Hematopoietic multipotent progenitor cell treated with erythropoietin and hydrocortisone succinate and interleukin-3 and kit ligand, for 8 days (in vitro differentiated cells): Measurements from ENCODE around the gene EIF2B4.

Experiments
- DNase-seq: peaks from one replicate; pipeline ENCODE4 v3.0.0-alpha.2; 2015

Gene EIF2B4

GRCh38 chr2:27370026-27370815 lies at the start of gene EIF2B4, which contains the start of gene SNX17:
EIF2B4 (minus strand) TSS chr2:27370338; CDS start chr2:27370314, 24 bp downstream.
SNX17 (plus strand) TSS chr2:27370616; CDS start chr2:27370744, 128 bp downstream.
- peak; percentile 99 for DNase-seq

DNA sequence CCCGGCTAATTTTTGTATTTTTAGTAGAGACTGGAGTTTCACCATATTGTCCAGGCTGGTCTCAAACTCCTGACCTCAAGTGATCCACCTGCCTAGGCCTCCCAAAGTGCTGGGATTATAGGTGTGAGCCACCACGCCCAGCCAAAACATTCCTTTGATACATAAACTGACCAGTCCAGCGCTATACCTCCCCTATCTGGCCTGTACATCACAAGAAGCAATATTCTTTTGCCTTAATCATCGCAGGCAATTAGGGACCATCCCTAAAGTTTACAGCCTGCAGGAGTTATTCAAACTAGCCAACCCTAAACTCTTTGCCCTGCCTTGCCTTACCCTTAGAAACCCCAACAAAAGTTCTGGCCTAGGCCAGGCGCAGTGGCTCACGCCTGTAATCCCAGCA lies 46.0 kb upstream of the EIF2B4 start:
- DNase-seq: no peak

- DNase-seq: no peak
These were observed 42.4 kb upstream of the EIF2B4 start for GRCh38 chr2:27412419-27413152.

DNA sequence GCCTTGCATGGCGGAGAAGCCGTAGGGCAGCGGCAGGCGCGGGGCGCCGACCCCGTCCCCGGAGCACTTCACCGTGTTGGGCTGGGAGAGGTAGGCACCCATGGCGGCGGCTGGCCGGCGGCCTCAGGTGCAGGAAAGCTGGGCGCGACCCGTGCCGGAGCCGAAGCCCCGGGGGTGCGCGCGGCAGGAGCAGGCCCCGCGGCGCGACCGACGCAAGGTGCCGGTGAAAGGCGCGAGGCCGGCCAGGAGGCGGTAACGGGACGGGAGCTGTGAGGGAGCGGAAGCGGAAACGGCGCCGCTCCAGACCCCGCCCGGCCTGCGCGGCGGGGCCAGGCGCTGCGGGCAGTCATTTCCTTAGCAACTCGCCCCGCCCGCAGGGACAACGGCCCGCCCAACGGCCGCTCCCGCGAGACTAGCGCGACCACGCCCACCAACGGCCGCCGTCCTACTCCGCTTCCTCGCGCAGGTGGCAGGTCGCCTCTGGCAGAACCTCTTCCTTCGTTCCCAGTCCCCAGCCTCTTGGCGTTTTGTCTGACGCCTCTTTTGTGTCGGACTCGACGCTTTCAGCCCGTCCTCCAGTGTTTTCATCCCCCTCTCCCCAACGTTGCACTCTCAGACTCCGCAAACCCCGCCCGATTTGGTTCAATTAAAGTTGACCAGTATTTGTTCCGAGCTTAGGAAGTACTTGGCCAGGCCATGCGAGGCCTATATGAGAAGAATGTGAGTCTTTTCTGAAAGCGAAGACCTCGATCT lies 39.4 kb upstream of the EIF2B4 start, which contains the start of gene PPM1G:
Gene PPM1G (minus strand): TSS at position 271 of the 753 bp plus-strand sequence. CDS start 169 bp downstream, at position 102.
- DNase-seq: peak; percentile 93

- peak; percentile 52 for DNase-seq
These were observed 38.6 kb upstream of the EIF2B4 start for GRCh38 chr2:27408601-27409320.

DNA sequence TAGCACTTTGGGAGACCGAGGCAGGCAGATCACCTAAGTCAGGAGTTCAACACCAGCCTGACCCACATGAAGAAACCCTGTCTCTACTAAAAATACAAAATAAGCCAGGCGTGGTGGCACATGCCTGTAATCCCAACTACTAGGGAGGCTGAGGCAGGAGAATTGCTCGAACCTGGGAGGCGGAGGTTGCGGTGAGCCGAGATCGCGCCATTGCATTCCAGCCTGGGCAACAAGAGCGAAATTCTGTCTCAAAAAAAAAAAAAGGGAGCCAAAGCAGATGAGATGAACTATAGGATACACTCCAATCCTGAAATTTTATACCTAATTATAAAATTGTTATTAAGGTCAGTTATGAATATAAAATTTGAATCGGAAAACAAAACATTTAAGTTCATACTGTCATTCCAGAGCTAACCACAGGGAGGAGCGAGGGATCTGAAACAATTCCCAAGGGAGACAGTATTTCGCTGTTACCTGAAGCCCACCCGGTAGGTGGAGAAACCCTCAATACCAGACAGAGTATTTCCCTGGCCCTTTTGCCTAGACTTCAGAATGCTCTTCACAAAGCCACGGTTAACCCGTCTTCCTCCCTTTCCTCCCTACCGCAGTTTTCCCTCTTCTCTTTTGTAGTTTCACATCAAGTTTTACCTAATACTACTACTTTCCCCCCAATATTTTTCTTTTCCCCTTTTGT lies 37.8 kb upstream of the EIF2B4 start:
- peak; percentile 62 for DNase-seq

GRCh38 chr2:27400348-27401135 lies 30.4 kb upstream of the EIF2B4 start:
- no peak for DNase-seq

DNA sequence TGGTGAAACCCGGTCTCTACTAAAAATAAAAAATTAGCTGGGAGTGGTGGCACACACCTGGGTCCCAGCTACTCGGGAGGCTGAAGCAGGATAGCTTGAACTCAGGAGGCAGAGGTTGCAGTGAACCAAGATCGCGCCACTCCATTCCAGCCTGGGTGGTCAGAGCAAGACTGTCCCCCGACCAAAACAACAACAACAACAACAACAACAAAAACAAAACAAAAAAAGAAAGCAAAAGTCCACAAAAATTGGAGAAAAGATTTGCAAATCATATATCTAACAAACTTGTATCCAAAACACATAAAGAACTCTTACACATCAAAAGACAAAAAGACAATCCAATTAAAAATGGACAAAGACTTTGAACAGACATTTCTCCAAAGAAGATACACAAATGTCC lies 28.8 kb upstream of the EIF2B4 start:
- no peak for DNase-seq

DNA sequence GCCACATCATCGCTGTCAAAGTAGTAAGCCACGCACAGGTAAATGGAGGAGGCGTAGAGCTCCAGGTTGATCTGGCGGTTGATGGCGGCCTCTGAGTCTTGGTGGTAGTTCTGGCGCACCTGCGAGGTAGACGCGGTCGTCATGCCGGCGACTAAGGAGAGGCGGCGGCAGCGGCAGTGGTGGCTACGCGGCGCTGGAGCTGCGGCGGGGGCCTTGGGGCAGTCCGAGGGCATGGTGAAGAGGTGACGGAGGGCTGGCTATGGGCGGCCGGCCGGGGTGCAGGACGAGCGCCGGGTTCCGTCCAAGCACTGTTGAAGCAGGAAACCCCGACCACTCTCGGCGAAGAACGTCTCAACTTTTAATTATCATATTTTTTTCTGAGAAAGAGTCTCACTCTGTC lies 23.1 kb upstream of the EIF2B4 start:
- no peak for DNase-seq

DNA sequence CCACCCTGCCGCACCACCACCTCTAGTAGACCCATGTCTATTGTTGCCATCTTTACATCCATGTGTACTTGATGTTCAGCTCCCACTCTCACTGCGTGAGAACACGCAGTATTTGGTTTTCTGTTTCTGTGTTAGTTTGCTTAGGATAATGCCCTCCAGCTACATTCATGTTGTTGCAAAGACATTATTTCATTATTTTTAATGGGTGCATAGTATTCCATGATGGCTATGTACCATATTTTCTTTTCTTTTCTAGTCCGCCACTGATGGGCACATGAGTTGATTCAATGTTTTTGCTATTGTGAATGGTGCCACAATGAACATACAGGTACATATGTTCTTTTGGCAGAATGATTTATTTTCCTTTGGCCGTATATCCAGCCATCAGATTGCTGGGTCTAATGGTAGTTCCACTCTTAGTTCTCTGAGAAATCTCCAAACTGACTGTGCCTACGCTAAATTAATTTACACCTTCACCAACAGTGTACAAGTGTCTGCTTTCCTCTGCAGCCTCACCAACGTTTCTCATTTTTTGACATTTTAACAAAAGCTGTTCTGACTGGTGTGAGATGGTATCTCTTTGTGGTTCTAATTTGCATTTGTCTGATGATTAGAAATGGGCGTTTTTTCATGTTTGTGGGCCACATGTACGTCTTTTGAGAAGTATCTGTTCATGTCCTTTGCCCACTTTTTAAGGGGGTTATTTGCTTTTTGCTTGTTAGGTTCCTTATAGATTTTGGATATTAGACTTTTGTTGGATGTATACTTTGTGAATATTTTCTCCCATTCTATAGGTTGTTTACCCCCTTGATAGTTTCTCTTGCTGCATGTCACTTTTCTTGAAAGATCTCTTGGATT lies 20.9 kb upstream of the EIF2B4 start:
- no peak for DNase-seq

DNA sequence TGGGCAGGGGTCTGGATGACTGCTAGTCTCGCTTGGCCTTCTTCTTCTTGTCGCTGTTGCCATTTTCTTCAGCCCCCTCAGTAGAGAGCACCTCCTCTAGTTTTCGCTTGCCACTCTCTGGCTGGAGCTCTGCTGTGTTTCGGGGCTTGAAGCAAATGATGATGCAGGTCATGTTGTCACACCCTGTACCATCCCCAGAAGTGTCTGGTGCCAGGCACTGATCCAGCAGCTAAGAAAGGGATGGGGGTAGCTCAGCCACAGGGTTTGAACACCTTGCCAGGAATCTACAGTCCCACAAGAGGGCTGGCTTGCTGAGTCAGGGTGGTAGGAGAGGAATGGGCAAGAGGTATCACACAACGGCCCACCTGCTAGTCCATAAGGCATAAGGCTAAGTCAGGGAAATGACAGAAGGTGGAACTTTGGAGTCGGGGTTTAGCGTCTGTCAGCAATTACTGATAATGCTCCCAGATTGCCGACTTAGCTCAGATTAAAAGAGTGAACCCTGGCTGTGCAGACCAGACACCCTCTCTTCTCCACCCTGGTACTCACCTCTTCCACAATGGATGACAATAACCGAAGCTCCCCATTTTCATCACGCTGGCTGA lies 11.5 kb upstream of the EIF2B4 start:
- no peak for DNase-seq

GRCh38 chr2:27380626-27381545 lies 10.7 kb upstream of the EIF2B4 start, which contains the start of gene ZNF513:
ZNF513 (minus strand) TSS chr2:27380734; CDS start chr2:27380526, 208 bp downstream.
- peak; percentile 94 for DNase-seq

DNA sequence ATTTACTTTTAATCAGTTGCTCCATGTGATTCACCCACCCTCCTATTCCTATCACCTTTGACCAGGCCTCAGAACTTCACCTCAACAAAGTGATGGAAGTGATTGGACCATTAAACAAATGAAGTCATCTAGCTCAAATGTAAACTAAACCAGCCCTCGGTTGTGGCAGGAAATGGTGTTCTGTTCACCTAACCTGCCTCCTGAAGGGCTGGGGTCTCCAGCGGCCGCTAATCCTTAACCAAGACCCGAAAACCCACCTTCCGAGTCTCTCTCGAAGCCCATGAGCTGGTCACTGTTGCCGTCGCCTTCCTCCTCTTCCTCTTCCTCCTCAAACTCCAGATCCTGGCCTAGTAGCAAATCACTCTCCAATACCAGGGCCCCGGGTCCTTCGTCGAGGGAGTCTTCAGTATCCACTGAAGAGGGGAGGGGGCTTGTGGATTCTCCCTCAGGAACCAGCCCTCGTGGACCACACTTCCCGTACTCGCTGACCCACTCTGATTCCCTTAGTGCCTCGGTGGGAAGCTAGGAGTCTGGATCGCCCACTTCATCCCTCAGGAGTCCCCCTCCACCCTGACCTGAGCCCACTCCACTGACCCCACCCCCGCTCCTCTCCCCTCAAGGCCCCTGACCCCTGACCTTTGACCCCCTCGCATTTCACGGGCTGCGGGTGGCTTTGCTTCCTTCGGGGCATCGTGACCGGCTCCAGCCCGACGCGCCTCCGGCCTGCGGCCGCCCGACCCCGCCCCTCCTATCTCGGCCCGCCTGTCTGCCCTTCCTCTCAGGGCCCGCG lies 9.9 kb upstream of the EIF2B4 start:
- DNase-seq: peak; percentile 68

- no peak for DNase-seq
These were observed 9.3 kb upstream of the EIF2B4 start for GRCh38 chr2:27379383-27379835.

- no peak for DNase-seq
These were observed 8.7 kb upstream of the EIF2B4 start for GRCh38 chr2:27378809-27379290.

GRCh38 chr2:27378096-27378808 lies 8.1 kb upstream of the EIF2B4 start:
- DNase-seq: peak; percentile 27
